ENCODE data around the gene COA1.
"Not testable (repeated sequence)": the region's sequence is repeated elsewhere in the genome, so short reads cannot be mapped to it uniquely, and the experiment has no call there.

Gene COA1

GRCh38 chr7:43612128-43612527 is 117.2 kb downstream of the COA1 start:
- no peak overlapping the region for H3K27ac ChIP-seq (ENCODE audit: poor library complexity, severe bottlenecking)
- no peaks in the 10 kb centered on the region for H3K27me3 ChIP-seq (ENCODE audit: insufficient read depth, poor library complexity, severe bottlenecking)
- no peaks in the 10 kb centered on the region for H3K9me3 ChIP-seq (ENCODE audit: severe bottlenecking)
- H3K36me3 ChIP-seq (ENCODE audit: low read depth) = peaks cover 99% of the 10 kb centered on the region
- DNase-seq (ENCODE audit: low spot score) = no peak
- TF ChIP-seq CTCF (IDR thresholded peaks at IDR 0.05; ENCODE audit: poor library complexity, severe bottlenecking) = no peak
- H3K4me1 ChIP-seq (ENCODE audit: insufficient read depth, poor library complexity, severe bottlenecking) = peaks cover 7% of the 10 kb centered on the region
- no peak for ATAC-seq (ENCODE audit: low read depth)
- no peak overlapping the region for H3K4me3 ChIP-seq (ENCODE audit: severe bottlenecking)

GRCh38 chr7:43609097-43609496 is 120.2 kb downstream of the COA1 start:
- Histone ChIP-seq H3K9me3 (ENCODE audit: severe bottlenecking) (no peaks in the 10 kb centered on the region), H3K4me1 (ENCODE audit: insufficient read depth, poor library complexity, severe bottlenecking) (peaks cover 7% of the 10 kb centered on the region), H3K27me3 (ENCODE audit: insufficient read depth, poor library complexity, severe bottlenecking) (no peaks in the 10 kb centered on the region), H3K27ac (ENCODE audit: poor library complexity, severe bottlenecking) (no peak overlapping the region), H3K4me3 (ENCODE audit: severe bottlenecking) (no peak overlapping the region), H3K36me3 (ENCODE audit: low read depth) (peaks cover 99% of the 10 kb centered on the region)
- DNase-seq (ENCODE audit: low spot score) = no peak
- ATAC-seq (ENCODE audit: low read depth) = no peak
- no peak for TF ChIP-seq CTCF (IDR thresholded peaks at IDR 0.05; ENCODE audit: poor library complexity, severe bottlenecking)

GRCh38 chr7:43604251-43604650 is 125.1 kb downstream of the COA1 start:
- ATAC-seq (ENCODE audit: low read depth) = no peak
- Histone ChIP-seq H3K36me3 (ENCODE audit: low read depth) (peaks cover 100% of the 10 kb centered on the region), H3K4me1 (ENCODE audit: insufficient read depth, poor library complexity, severe bottlenecking) (peaks cover 7% of the 10 kb centered on the region), H3K4me3 (ENCODE audit: severe bottlenecking) (no peak overlapping the region), H3K9me3 (ENCODE audit: severe bottlenecking) (no peaks in the 10 kb centered on the region), H3K27ac (ENCODE audit: poor library complexity, severe bottlenecking) (no peak overlapping the region), H3K27me3 (ENCODE audit: insufficient read depth, poor library complexity, severe bottlenecking) (no peaks in the 10 kb centered on the region)
- no peak for TF ChIP-seq CTCF (IDR thresholded peaks at IDR 0.05; ENCODE audit: poor library complexity, severe bottlenecking)
- DNase-seq (ENCODE audit: low spot score) = no peak

- TF ChIP-seq CTCF (IDR thresholded peaks at IDR 0.05; ENCODE audit: poor library complexity, severe bottlenecking) = no peak
- no peak for ATAC-seq (ENCODE audit: low read depth)
- peaks cover 100% of the 10 kb centered on the region for H3K36me3 ChIP-seq (ENCODE audit: low read depth)
These were observed 127.1 kb downstream of the COA1 start for GRCh38 chr7:43602256-43602655.

GRCh38 chr7:43600056-43600455 is 129.3 kb downstream of the COA1 start:
- Histone ChIP-seq H3K27ac (ENCODE audit: poor library complexity, severe bottlenecking) (no peak overlapping the region), H3K9me3 (ENCODE audit: severe bottlenecking) (no peaks in the 10 kb centered on the region), H3K4me3 (ENCODE audit: severe bottlenecking) (no peak overlapping the region), H3K4me1 (ENCODE audit: insufficient read depth, poor library complexity, severe bottlenecking) (peaks cover 11% of the 10 kb centered on the region), H3K36me3 (ENCODE audit: low read depth) (peaks cover 99% of the 10 kb centered on the region), H3K27me3 (ENCODE audit: insufficient read depth, poor library complexity, severe bottlenecking) (no peaks in the 10 kb centered on the region)
- ATAC-seq (ENCODE audit: low read depth) = no peak
- DNase-seq (ENCODE audit: low spot score) = no peak
- TF ChIP-seq CTCF (IDR thresholded peaks at IDR 0.05; ENCODE audit: poor library complexity, severe bottlenecking) = no peak

More at GRCh38 chr7:43602256-43602655, 127.1 kb downstream of the COA1 start:
- Histone ChIP-seq H3K9me3 (ENCODE audit: severe bottlenecking) (no peaks in the 10 kb centered on the region), H3K27ac (ENCODE audit: poor library complexity, severe bottlenecking) (peak overlapping the region; percentile 1), H3K4me1 (ENCODE audit: insufficient read depth, poor library complexity, severe bottlenecking) (no peaks in the 10 kb centered on the region), H3K27me3 (ENCODE audit: insufficient read depth, poor library complexity, severe bottlenecking) (no peaks in the 10 kb centered on the region), H3K4me3 (ENCODE audit: severe bottlenecking) (no peak overlapping the region)
- DNase-seq (ENCODE audit: low spot score) = no peak

GRCh38 chr7:43596426-43596825 is 132.9 kb downstream of the COA1 start:
- H3K27ac ChIP-seq (ENCODE audit: poor library complexity, severe bottlenecking) = peak overlapping the region; percentile 28
- ATAC-seq (ENCODE audit: low read depth); DNase-seq (ENCODE audit: low spot score): not testable (repeated sequence)

More at GRCh38 chr7:43596426-43596825, 132.9 kb downstream of the COA1 start:
- not testable (repeated sequence) for H3K27me3 ChIP-seq (ENCODE audit: insufficient read depth, poor library complexity, severe bottlenecking); H3K9me3 ChIP-seq (ENCODE audit: severe bottlenecking); H3K4me3 ChIP-seq (ENCODE audit: severe bottlenecking)
- peaks cover 67% of the 10 kb centered on the region for H3K36me3 ChIP-seq (ENCODE audit: low read depth)
- peaks cover 43% of the 10 kb centered on the region for H3K4me1 ChIP-seq (ENCODE audit: insufficient read depth, poor library complexity, severe bottlenecking)
